Islet precursor cell (in vitro differentiated cells): ENCODE results near the gene EFNA5.

ENCODE experiments used
- DNase-seq: peaks from one replicate; pipeline ENCODE4 v3.0.0-alpha.2; 2018

Gene EFNA5

GRCh38 chr5:107672211-107673038 lies 1.7 kb upstream of the EFNA5 start:
- peak; percentile 98 for DNase-seq

- no peak for DNase-seq
Observed at GRCh38 chr5:107671742-107672210, 1.0 kb upstream of the EFNA5 start.

- DNase-seq = peak; percentile 73
Observed at GRCh38 chr5:107670087-107670931, 428 bp downstream of the EFNA5 start.

- peak; percentile 76 for DNase-seq
Observed at GRCh38 chr5:107669096-107670031, 1.4 kb downstream of the EFNA5 start.

GRCh38 chr5:107668154-107669095 lies 2.3 kb downstream of the EFNA5 start:
- DNase-seq = no peak

GRCh38 chr5:107666051-107666655 lies 4.6 kb downstream of the EFNA5 start:
- no peak for DNase-seq

- DNase-seq = no peak
Observed at GRCh38 chr5:107665036-107665570, 5.6 kb downstream of the EFNA5 start.

GRCh38 chr5:107663697-107664096 lies 7.0 kb downstream of the EFNA5 start:
- no peak for DNase-seq

GRCh38 chr5:107661650-107662044 lies 9.1 kb downstream of the EFNA5 start:
- no peak for DNase-seq

GRCh38 chr5:107661038-107661649 lies 9.6 kb downstream of the EFNA5 start:
- DNase-seq = no peak

GRCh38 chr5:107658528-107658927 lies 12.2 kb downstream of the EFNA5 start:
- no peak for DNase-seq

- no peak for DNase-seq
Observed at GRCh38 chr5:107655831-107656230, 14.9 kb downstream of the EFNA5 start.

GRCh38 chr5:107654827-107655226 lies 15.9 kb downstream of the EFNA5 start:
- DNase-seq = no peak

GRCh38 chr5:107653685-107654084 lies 17.1 kb downstream of the EFNA5 start:
- no peak for DNase-seq

- DNase-seq = peak; percentile 80
Observed at GRCh38 chr5:107652839-107653607, 17.7 kb downstream of the EFNA5 start.

GRCh38 chr5:107652408-107652807 lies 18.3 kb downstream of the EFNA5 start:
- DNase-seq = no peak

- DNase-seq = no peak
Observed at GRCh38 chr5:107651325-107651724, 19.4 kb downstream of the EFNA5 start.

- DNase-seq = no peak
Observed at GRCh38 chr5:107646418-107646817, 24.3 kb downstream of the EFNA5 start.

- peak; percentile 54 for DNase-seq
Observed at GRCh38 chr5:107640568-107640967, 30.2 kb downstream of the EFNA5 start.
